Glutamatergic neuron (in vitro differentiated cells): Measurements from ENCODE around the gene DDX20. TPM values are rescaled to one million over a fixed set of nuclear protein-coding genes. Genes with fewer than 3 reads are reported as not detected.
"Not testable (repeated sequence)": the region's sequence is repeated elsewhere in the genome, so short reads cannot be mapped to it uniquely, and the experiment has no call there.

Experiments
- DNase-seq: peaks from one replicate; pipeline ENCODE4 v3.0.0; 2022
- H3K27ac Mint-ChIP-seq: one replicate; pipeline ENCODE4 v1.8.0; 2020; ENCODE audit warnings: mild to moderate bottlenecking, mixed read lengths, inconsistent platforms; ENCODE audit not compliant: unreplicated experiment
- H3K27me3 Mint-ChIP-seq: one replicate; pipeline ENCODE4 v1.8.0; 2020; ENCODE audit warnings: mild to moderate bottlenecking, moderate library complexity, mixed read lengths, inconsistent platforms; ENCODE audit not compliant: unreplicated experiment
- H3K36me3 Mint-ChIP-seq: one replicate; pipeline ENCODE4 v1.8.0; 2020; ENCODE audit warnings: mild to moderate bottlenecking, mixed read lengths, inconsistent platforms; ENCODE audit not compliant: unreplicated experiment
- H3K4me1 Mint-ChIP-seq: one replicate; pipeline ENCODE4 v1.8.0; 2020; ENCODE audit warnings: mild to moderate bottlenecking, low read depth, mixed read lengths, inconsistent platforms; ENCODE audit not compliant: unreplicated experiment
- H3K4me3 Mint-ChIP-seq: one replicate; pipeline ENCODE4 v1.8.0; 2020; ENCODE audit warnings: mild to moderate bottlenecking, mixed read lengths, inconsistent platforms; ENCODE audit not compliant: unreplicated experiment
- H3K9me3 Mint-ChIP-seq: one replicate; pipeline ENCODE4 v1.8.0; 2020; ENCODE audit warnings: mild to moderate bottlenecking, moderate library complexity, mixed read lengths, inconsistent platforms; ENCODE audit not compliant: unreplicated experiment
- total RNA-seq: library from RNA; stranded (reverse); fragmentation: NEBNext Ultra II Directional; extraction: Animal tissue kit (Norgen Biotek cat#: 25700); gene quantifications from one replicate; pipeline ENCODE4 v1.2.1, GENCODE V29; 2021; ENCODE audit not compliant: unreplicated experiment
- TF ChIP-seq, protein P1 (sequence below): fragments of 200-600 bp; sonication (generic); IDR thresholded peaks from one replicate; pipeline ENCODE4 v1.5.0; 2021; ENCODE audit not compliant: partially characterized antibody, unreplicated experiment

Gene DDX20
- total RNA-seq, 1 donor from 2014 or later, result 17.3 TPM

DNA sequence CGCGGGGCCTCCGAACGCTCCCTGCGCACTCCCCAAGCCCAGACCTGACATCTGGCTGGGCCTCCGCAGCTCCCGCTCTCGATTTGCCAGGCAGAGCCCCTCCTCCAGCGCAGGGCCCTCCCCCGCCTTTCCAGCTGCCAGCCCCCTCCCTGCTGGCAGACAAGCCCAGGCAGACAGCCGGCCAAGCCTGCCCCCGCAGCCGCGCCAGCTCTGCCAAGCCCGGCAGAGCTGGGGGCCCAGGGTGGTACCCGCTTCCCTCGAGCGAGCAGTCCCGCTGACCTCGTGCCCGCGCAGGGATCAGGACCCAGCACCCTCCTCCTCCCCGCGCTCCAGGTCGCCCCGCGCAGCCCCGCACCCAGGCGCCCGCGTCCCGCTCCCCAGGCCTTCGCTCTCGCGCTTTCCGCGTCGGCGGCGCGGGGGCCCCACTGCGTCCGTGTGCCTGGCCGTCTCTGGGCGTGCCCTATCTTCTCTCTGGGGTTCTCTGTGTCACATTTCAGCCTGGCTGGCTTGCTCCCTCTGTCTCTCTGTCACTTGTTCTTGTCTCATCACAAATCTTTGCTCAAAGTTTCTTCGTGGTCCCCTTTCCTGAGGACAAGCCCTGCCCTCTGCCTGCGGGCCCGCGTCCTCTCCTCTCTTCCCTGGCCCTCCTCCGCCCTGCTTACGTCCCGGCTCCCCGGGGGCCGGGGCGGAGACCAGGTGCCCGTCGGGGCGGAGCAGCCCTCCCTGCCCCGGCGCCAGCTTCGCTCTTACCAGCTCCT lies 17.1 kb upstream of the DDX20 start:
- TF ChIP-seq, protein P1, sequence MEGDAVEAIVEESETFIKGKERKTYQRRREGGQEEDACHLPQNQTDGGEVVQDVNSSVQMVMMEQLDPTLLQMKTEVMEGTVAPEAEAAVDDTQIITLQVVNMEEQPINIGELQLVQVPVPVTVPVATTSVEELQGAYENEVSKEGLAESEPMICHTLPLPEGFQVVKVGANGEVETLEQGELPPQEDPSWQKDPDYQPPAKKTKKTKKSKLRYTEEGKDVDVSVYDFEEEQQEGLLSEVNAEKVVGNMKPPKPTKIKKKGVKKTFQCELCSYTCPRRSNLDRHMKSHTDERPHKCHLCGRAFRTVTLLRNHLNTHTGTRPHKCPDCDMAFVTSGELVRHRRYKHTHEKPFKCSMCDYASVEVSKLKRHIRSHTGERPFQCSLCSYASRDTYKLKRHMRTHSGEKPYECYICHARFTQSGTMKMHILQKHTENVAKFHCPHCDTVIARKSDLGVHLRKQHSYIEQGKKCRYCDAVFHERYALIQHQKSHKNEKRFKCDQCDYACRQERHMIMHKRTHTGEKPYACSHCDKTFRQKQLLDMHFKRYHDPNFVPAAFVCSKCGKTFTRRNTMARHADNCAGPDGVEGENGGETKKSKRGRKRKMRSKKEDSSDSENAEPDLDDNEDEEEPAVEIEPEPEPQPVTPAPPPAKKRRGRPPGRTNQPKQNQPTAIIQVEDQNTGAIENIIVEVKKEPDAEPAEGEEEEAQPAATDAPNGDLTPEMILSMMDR, result no peak
- peak overlapping the region; percentile 100 for H3K4me3 Mint-ChIP-seq
- peaks cover 5% of the 10 kb centered on the region for H3K36me3 Mint-ChIP-seq
- peak; percentile 81 for DNase-seq
- H3K9me3 Mint-ChIP-seq, result peaks cover 27% of the 10 kb centered on the region
- H3K27ac Mint-ChIP-seq, result no peak overlapping the region
- peaks cover 34% of the 10 kb centered on the region for H3K27me3 Mint-ChIP-seq
- peaks cover 19% of the 10 kb centered on the region for H3K4me1 Mint-ChIP-seq

DNA sequence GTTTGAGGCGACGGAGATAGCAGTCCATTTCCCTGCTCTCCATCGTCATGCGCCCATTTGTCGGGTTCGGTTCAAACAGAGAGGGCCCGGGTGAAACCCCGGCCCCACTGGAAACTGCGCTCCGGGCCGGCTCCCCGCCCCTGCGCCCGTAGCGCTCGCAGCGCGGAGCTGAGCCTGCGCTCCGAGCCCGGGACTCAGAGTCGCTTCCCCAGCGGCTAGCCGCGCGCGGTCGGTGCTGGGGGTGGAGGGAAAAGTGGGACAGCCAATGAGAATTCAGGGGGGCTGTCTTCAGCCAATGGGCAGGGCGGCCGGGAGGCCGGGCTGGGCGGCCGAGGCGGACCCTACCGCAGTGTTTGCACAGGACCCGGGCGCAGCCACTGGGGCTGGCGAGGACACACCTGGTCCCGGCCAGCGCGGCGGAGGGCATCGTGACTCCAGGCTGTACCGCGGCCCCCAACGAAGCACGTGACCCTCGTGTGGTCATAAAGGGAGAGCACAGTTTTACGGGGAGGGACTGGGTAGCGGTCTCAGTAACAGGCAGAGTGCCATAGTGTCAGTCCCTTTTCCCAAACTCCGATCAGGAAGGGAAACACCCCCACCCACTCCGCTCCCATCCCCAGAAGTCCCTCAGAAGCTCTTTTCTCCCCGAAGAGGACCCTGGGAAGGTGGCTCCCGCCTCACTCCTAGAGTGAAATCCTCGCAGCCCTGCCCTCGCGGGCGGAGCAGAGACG lies 16.3 kb upstream of the DDX20 start, which contains the start of gene INKA2:
Gene INKA2, minus strand, starts transcription at position 202 of the 731 bp plus-strand sequence. Its CDS starts 153 bp downstream, at position 49.
- peaks cover 27% of the 10 kb centered on the region for H3K9me3 Mint-ChIP-seq

DNA sequence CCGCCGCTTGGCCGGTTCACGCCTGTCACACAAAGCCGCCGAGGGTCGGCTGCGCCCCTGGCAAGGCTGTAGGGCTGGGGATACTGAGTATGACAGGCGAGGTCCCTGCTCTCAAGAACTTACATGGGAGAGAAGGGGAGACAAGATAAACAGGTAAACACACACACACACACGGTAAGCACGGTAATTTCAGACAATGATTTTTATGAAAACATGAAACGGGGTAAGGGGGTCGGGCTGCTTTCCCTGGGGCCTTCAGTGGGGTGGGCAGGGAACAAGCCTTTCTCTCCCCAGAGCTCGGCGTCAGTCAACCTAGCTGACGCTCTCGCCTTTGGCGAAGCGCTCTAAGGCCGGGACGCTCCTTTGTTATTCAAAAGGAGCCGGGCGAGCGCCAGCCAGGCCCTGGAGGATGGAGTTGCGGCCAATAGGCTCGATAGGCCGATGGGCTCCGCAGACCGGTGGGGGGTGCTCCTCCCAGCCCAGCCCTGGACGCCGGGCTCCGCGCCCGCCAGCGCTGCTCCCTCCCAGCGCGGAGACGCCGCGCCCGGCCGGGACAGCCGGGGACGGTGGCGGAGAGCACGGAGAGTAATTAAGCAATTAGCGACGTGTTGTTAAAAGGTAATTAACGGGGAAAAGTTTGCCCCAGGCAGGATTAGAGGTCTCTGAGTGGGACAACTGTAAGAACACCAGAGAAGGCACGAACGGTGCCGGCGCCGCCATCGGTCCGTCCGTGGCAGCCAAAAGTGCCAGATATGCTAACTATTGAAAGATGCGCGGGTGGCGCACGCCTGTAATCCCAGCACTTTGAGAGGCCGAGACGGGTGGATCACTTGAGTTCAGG lies 15.6 kb upstream of the DDX20 start:
- Mint-ChIP-seq H3K27ac (peak overlapping the region; percentile 96), H3K27me3 (peaks cover 29% of the 10 kb centered on the region), H3K9me3 (peaks cover 27% of the 10 kb centered on the region), H3K36me3 (peaks cover 5% of the 10 kb centered on the region), H3K4me3 (peak overlapping the region; percentile 90), H3K4me1 (peaks cover 16% of the 10 kb centered on the region)
- DNase-seq, result peak; percentile 84
- TF ChIP-seq, protein P1, result no peak

More for the DNA sequence above, 16.3 kb upstream of the DDX20 start, which contains the start of gene INKA2:
- peaks cover 29% of the 10 kb centered on the region for H3K27me3 Mint-ChIP-seq
- TF ChIP-seq, protein P1, result no peak
- DNase-seq, result peak; percentile 94
- H3K4me3 Mint-ChIP-seq, result peak within 1 kb of the TSS; percentile 100
- peaks cover 5% of the 10 kb centered on the region for H3K36me3 Mint-ChIP-seq
- H3K4me1 Mint-ChIP-seq, result peaks cover 16% of the 10 kb centered on the region
- H3K27ac Mint-ChIP-seq, result no peak within 1 kb of the TSS

DNA sequence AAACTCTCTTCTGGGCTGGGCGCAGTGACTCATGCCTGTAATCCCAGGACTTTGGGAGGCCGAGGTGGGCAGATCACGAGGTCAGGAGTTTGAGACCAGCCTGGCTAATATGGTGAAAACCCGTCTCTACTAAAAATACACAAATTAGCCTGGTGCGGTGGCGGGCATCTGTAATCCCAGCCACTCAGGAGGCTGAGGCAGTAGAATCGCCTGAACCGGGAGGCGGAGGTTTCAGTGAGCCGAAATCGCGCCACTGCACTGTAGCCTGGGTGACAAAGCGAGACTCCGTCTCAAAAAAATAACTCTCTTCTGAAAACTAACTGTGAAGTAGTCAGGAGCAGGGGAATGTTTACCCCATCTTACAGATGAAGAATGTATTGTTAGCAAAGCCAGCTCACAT lies 13.4 kb upstream of the DDX20 start:
- peaks cover 17% of the 10 kb centered on the region for H3K4me1 Mint-ChIP-seq
- H3K27me3 Mint-ChIP-seq, result peaks cover 25% of the 10 kb centered on the region
- H3K36me3 Mint-ChIP-seq, H3K27ac Mint-ChIP-seq, DNase-seq: not testable (repeated sequence)
- H3K9me3 Mint-ChIP-seq, result peaks cover 24% of the 10 kb centered on the region
- peak overlapping the region; percentile 15 for H3K4me3 Mint-ChIP-seq

DNA sequence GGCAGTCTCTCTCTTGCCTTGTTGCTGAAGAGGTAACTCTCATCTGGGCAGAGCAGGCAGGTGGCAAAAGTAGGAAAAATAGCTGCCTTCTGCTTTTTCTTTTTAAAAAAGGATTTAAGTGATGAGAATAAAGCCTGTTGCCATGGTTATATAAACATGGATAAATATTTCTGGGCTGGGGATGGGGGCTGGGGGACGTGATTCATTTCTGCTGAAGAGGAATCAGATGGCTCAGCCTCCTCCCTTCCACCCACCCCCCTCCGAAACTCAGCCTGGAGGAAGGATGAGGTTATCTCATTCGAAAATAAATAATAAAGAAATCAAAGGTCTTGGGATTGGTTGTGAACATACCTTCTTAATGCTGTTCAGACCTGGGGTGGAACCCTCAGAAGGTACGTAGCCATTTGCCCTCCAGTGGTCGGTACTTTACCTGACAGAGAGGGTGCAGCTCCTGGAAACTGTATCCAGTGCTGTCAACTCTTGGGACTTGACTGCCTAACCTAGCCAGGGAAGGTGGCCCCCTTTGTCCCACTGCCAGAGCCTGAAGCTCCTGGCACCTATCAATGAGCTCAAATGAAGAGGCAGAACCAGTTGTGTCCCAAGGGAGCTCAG lies 12.7 kb upstream of the DDX20 start:
- Mint-ChIP-seq H3K9me3 (peaks cover 23% of the 10 kb centered on the region), H3K36me3 (peaks cover 5% of the 10 kb centered on the region), H3K27ac (no peak overlapping the region), H3K27me3 (peaks cover 18% of the 10 kb centered on the region), H3K4me1 (peaks cover 21% of the 10 kb centered on the region), H3K4me3 (no peak overlapping the region)
- TF ChIP-seq, protein P1, result no peak
- DNase-seq, result no peak
